A673 (cell line): Measurements from ENCODE around the gene ENPP1. TPM values are rescaled to one million over a fixed set of nuclear protein-coding genes. Genes with fewer than 3 reads are reported as not detected.

ENCODE experiments used
- BruUV-seq: library from RNA; stranded (reverse); fragments of 400-500 nt; replicated peaks from 2 replicates; lab custom pipeline; 2021; lab: Mats Ljungman, UMichigan
- CTCF ChIA-PET: fragments of 300-600 bp; sonication (Branson Sonifier 250); formaldehyde crosslinking; loops from one replicate; lab custom pipeline; 2022; ENCODE audit warnings: antibody characterized with exemption; lab: Charles Lee
- POLR2A ChIA-PET: fragments of 300-600 bp; sonication (Branson Sonifier 250); formaldehyde crosslinking; loops from one replicate; lab custom pipeline; 2022; ENCODE audit warnings: antibody characterized with exemption; ENCODE audit not compliant: low non-redundant PET; lab: Charles Lee
- DNase-seq: peaks from one replicate; pipeline ENCODE4 v3.0.0-alpha.2; 2015; ENCODE audit warnings: low spot score
- H3K27ac ChIP-seq: fragments of 200-600 bp; sonication (generic); 2 replicates; pipeline ENCODE4 v1.5.1; 2016; ENCODE audit warnings: mixed run types, low read depth, mild to moderate bottlenecking, mixed read lengths, antibody characterized with exemption, low read length; ENCODE audit not compliant: poor library complexity, severe bottlenecking
- H3K27me3 ChIP-seq: fragments of 200-600 bp; sonication (generic); replicated peaks from 2 replicates; pipeline ENCODE4 v1.6.1; 2017; ENCODE audit warnings: mixed run types, low read depth, mild to moderate bottlenecking, mixed read lengths, antibody characterized with exemption, low read length; ENCODE audit not compliant: insufficient read depth, poor library complexity
- H3K36me3 ChIP-seq: fragments of 200-600 bp; sonication (generic); 2 replicates; pipeline ENCODE4 v1.6.1; 2016; ENCODE audit warnings: mixed run types, mild to moderate bottlenecking, mixed read lengths, antibody characterized with exemption, low read length; ENCODE audit not compliant: insufficient read depth, poor library complexity, severe bottlenecking
- H3K4me1 ChIP-seq: fragments of 200-600 bp; sonication (generic); 2 replicates; pipeline ENCODE4 v1.6.1; 2017; ENCODE audit warnings: mixed run types, mild to moderate bottlenecking, mixed read lengths, antibody characterized with exemption, low read length; ENCODE audit not compliant: insufficient read depth, poor library complexity, severe bottlenecking
- H3K4me3 ChIP-seq: fragments of 200-600 bp; sonication (generic); 2 replicates; pipeline ENCODE4 v1.5.1; 2016; ENCODE audit warnings: low read depth, mixed run types, mild to moderate bottlenecking, mixed read lengths, low read length; ENCODE audit not compliant: poor library complexity, severe bottlenecking
- H3K9me3 ChIP-seq: fragments of 200-600 bp; sonication (generic); 2 replicates; pipeline ENCODE4 v1.6.1; 2016; ENCODE audit warnings: mixed run types, low read depth, mild to moderate bottlenecking, mixed read lengths, antibody characterized with exemption, low read length; ENCODE audit not compliant: poor library complexity, severe bottlenecking
- CTCF ChIP-seq: fragments of 300-800, 200-600 bp; sonication (generic); conservative IDR thresholded peaks from 2 replicates; pipeline ENCODE4 v1.5.1; 2017; ENCODE audit warnings: low read depth, mild to moderate bottlenecking, antibody characterized with exemption, low read length, moderate library complexity, mixed read lengths
- EZH2 ChIP-seq: fragments of 200-600 bp; sonication (generic); IDR thresholded peaks from 2 replicates; pipeline ENCODE4 v1.6.1; 2017; ENCODE audit warnings: borderline replicate concordance, low read depth, mild to moderate bottlenecking, mixed read lengths, antibody characterized with exemption, low read length; ENCODE audit not compliant: poor library complexity, severe bottlenecking
- intact Hi-C: fragments of 100-400 bp; cut with micrococcal nuclease; formaldehyde crosslinking; loops from one replicate; pipeline ENCODE4 v1.10.0; 2022; ENCODE audit not compliant: unreplicated experiment
- total RNA-seq: library from RNA; stranded (reverse); gene quantifications from 2 replicates; pipeline ENCODE4 v1.2.3, GENCODE V29; 2021

Gene ENPP1
- total RNA-seq, 1 experiment from 2014 or later = 19.5 TPM

GRCh38 chr6:131831392-131831791 lies 23.6 kb downstream of the ENPP1 start:
- intact Hi-C loops = no loop called here
- CTCF ChIA-PET = no interaction called here
- Histone ChIP-seq H3K36me3 (no peaks in the 10 kb centered on the region), H3K9me3 (no peaks in the 10 kb centered on the region), H3K27me3 (no peaks in the 10 kb centered on the region), H3K27ac (no peak overlapping the region), H3K4me1 (peaks cover 10% of the 10 kb centered on the region), H3K4me3 (no peak overlapping the region)
- BruUV-seq = no TSS peak
- DNase-seq = peak; percentile 33
- no peak for TF ChIP-seq EZH2
- TF ChIP-seq CTCF = no peak
- POLR2A ChIA-PET = no interaction called here

- Histone ChIP-seq H3K4me1 (peaks cover 10% of the 10 kb centered on the region), H3K27me3 (no peaks in the 10 kb centered on the region), H3K27ac (no peak overlapping the region), H3K36me3 (no peaks in the 10 kb centered on the region), H3K9me3 (no peaks in the 10 kb centered on the region), H3K4me3 (no peak overlapping the region)
- no TSS peak for BruUV-seq
- TF ChIP-seq CTCF (no peak), EZH2 (no peak)
- POLR2A ChIA-PET = no interaction called here
- intact Hi-C loops = no loop called here
- DNase-seq = no peak
- CTCF ChIA-PET = no interaction called here
These were observed 24.1 kb downstream of the ENPP1 start for GRCh38 chr6:131831886-131832285.

GRCh38 chr6:131832363-131832762 lies 24.5 kb downstream of the ENPP1 start:
- intact Hi-C loops = no loop called here
- Histone ChIP-seq H3K27me3 (no peaks in the 10 kb centered on the region), H3K27ac (no peak overlapping the region), H3K4me3 (no peak overlapping the region), H3K9me3 (no peaks in the 10 kb centered on the region), H3K36me3 (no peaks in the 10 kb centered on the region), H3K4me1 (peaks cover 10% of the 10 kb centered on the region)
- DNase-seq = no peak
- TF ChIP-seq EZH2 (no peak), CTCF (no peak)
- BruUV-seq = no TSS peak
- POLR2A ChIA-PET = no interaction called here
- CTCF ChIA-PET = no interaction called here
